Upper lobe of left lung (tissue), 6 donors: ENCODE results near the gene CSF1. TPM values are rescaled to one million over a fixed set of nuclear protein-coding genes. Genes with fewer than 3 reads are reported as not detected.

Experiments
- ATAC-seq, 2 donors: fragments of 200-7000 bp; cut with Tn5 transposase; one replicate each; pipeline ENCODE4 v1.9.1; 2022; ENCODE audit warnings: mild to moderate bottlenecking in 2 of 2, moderate library complexity in 2 of 2; ENCODE audit not compliant: low FRiP score in 2 of 2
- DNase-seq, 2 donors: peaks; one replicate each; pipeline ENCODE4 v3.0.0-alpha.2; 2019 to 2020
- H3K27ac ChIP-seq, 4 donors: fragments of 200-600 bp; sonication (generic); one replicate each; pipeline ENCODE4 v1.5.1; 2016 to 2019
- H3K27me3 ChIP-seq, 4 donors: fragments of 200-600 bp; sonication (generic); one replicate each; pipeline ENCODE4 v1.5.1; 2017 to 2019
- H3K36me3 ChIP-seq, 4 donors: fragments of 200-600 bp; sonication (generic); one replicate each; pipeline ENCODE4 v1.5.1; 2016 to 2019
- H3K4me1 ChIP-seq, 4 donors: fragments of 200-600 bp; sonication (generic); one replicate each; pipeline ENCODE4 v1.5.1; 2018 to 2019
- H3K4me3 ChIP-seq, 4 donors: fragments of 200-600 bp; sonication (generic); one replicate each; pipeline ENCODE4 v1.5.1; 2017 to 2019; ENCODE audit warnings: mild to moderate bottlenecking in 2 of 4, moderate library complexity in 1 of 4
- H3K9me3 ChIP-seq, 4 donors: fragments of 200-600 bp; sonication (generic); one replicate each; pipeline ENCODE4 v1.5.1; 2018 to 2019
- EP300 ChIP-seq, 4 donors: sonication (generic); formaldehyde crosslinking; IDR thresholded peaks; one replicate each; pipeline ENCODE4 v1.5.1; 2017; ENCODE audit warnings: antibody characterized with exemption in 4 of 4, control low read depth in 2 of 4
- POLR2A ChIP-seq, 4 donors: fragments of 450-650 bp; IDR thresholded peaks; one replicate each; pipeline ENCODE4 v1.5.1; 2016 to 2017; ENCODE audit warnings: antibody characterized with exemption in 4 of 4, mild to moderate bottlenecking in 2 of 4
- POLR2AphosphoS5 ChIP-seq, 2 donors: sonication (generic); formaldehyde crosslinking; IDR thresholded peaks; one replicate each; pipeline ENCODE4 v1.5.1; 2017; ENCODE audit warnings: antibody characterized with exemption in 2 of 2
- WGBS, 2 donors: methylation state at CpG; one replicate each; pipeline ENCODE4 v1.1.5; 2017 to 2018; 5-methylcytosine and 5-hydroxymethylcytosine counted together
- total RNA-seq, 6 donors: library from RNA; depleted of rRNA in 4 of 6; stranded (reverse); fragments of >200 nt in 4 of 6; gene quantifications; one replicate each; pipeline versions ENCODE4 v1.1.0 to v1.2.1, GENCODE V29; 2016 to 2021
- TF ChIP-seq, protein P1 (sequence below), 6 experiments: fragments of 450-650 bp in 4 of 6; fragments of 200-600 bp in 2 of 6; sonication (generic) in 2 of 6; IDR thresholded peaks; one replicate each; pipeline ENCODE4 v1.5.1; 2016 to 2019; ENCODE audit warnings: antibody characterized with exemption in 6 of 6
- donor health status: DM: no; HTN: no; CAD: no; lungs with moderate emphysema.
- donor health status: DM: no; HTN: yes; CAD: no; lungs with severe emphysema.

The CSF1 gene
- total RNA-seq, 6 donors from 2014 or later = 19.4 to 106 (median 36.5) TPM

- Histone ChIP-seq H3K4me1 (peaks cover 40 to 60% (median 47%) of the 10 kb centered on the region in 4 donors), H3K27ac (peak overlapping the region; percentile 89 to 92 (median 90)), H3K9me3 (no peaks in the 10 kb centered on the region), H3K36me3 (peaks cover 13 to 29% (median 24%) of the 10 kb centered on the region in 4 donors), H3K27me3 (no peaks in the 10 kb centered on the region), H3K4me3 (peak overlapping the region in 3 of 4 donors; percentile 60 to 92 (median 84))
- no peak for DNase-seq
- no peak for ATAC-seq
- no peak for TF ChIP-seq EP300 (IDR thresholded peaks at IDR 0.05)
- TF ChIP-seq POLR2AphosphoS5 (IDR thresholded peaks at IDR 0.05) = no peak
- no peak for TF ChIP-seq POLR2A (IDR thresholded peaks at IDR 0.05)
- TF ChIP-seq, protein P1, sequence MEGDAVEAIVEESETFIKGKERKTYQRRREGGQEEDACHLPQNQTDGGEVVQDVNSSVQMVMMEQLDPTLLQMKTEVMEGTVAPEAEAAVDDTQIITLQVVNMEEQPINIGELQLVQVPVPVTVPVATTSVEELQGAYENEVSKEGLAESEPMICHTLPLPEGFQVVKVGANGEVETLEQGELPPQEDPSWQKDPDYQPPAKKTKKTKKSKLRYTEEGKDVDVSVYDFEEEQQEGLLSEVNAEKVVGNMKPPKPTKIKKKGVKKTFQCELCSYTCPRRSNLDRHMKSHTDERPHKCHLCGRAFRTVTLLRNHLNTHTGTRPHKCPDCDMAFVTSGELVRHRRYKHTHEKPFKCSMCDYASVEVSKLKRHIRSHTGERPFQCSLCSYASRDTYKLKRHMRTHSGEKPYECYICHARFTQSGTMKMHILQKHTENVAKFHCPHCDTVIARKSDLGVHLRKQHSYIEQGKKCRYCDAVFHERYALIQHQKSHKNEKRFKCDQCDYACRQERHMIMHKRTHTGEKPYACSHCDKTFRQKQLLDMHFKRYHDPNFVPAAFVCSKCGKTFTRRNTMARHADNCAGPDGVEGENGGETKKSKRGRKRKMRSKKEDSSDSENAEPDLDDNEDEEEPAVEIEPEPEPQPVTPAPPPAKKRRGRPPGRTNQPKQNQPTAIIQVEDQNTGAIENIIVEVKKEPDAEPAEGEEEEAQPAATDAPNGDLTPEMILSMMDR (IDR thresholded peaks at IDR 0.05) = no peak
- 25 to 36% methylated on average over 1 of the region's 1 CpG for WGBS, 2 donors
These were observed 2.2 kb downstream of the CSF1 start for GRCh38 chr1:109912873-109913272.

- ATAC-seq (no peak), DNase-seq (no peak)
- Histone ChIP-seq H3K36me3 (peaks cover 14 to 34% (median 27%) of the 10 kb centered on the region in 4 donors), H3K4me3 (peak overlapping the region in 2 of 4 donors; percentile 84 to 92), H3K27me3 (no peaks in the 10 kb centered on the region), H3K4me1 (peaks cover 40 to 62% (median 49%) of the 10 kb centered on the region in 4 donors), H3K27ac (peak overlapping the region; percentile 89 to 92 (median 90)), H3K9me3 (no peaks in the 10 kb centered on the region)
- WGBS, 2 donors = 44 to 50% methylated on average over 1 of the region's 1 CpG
- no peak for TF ChIP-seq POLR2AphosphoS5 (IDR thresholded peaks at IDR 0.05)
- no peak for TF ChIP-seq POLR2A (IDR thresholded peaks at IDR 0.05)
- TF ChIP-seq EP300 (IDR thresholded peaks at IDR 0.05) = no peak
- TF ChIP-seq, protein P1 (IDR thresholded peaks at IDR 0.05) = no peak
These were observed 2.8 kb downstream of the CSF1 start for GRCh38 chr1:109913360-109913879.

- H3K27ac ChIP-seq = peak overlapping the region; percentile 38 to 92 (median 90)
- ATAC-seq (peak in 1 of 2 donors; percentile 30), DNase-seq (no peak)
- peaks cover 14 to 47% (median 35%) of the 10 kb centered on the region in 4 donors for H3K36me3 ChIP-seq
- H3K27me3 ChIP-seq = no peaks in the 10 kb centered on the region
- 74 to 87% methylated on average over 4 to 6 of the region's 6 CpGs for WGBS, 2 donors
- TF ChIP-seq EP300 (IDR thresholded peaks at IDR 0.05) (no peak), POLR2AphosphoS5 (IDR thresholded peaks at IDR 0.05) (no peak), POLR2A (IDR thresholded peaks at IDR 0.05) (no peak)
- TF ChIP-seq, protein P1 (IDR thresholded peaks at IDR 0.05) = no peak
- H3K4me1 ChIP-seq = peaks cover 31 to 57% (median 47%) of the 10 kb centered on the region in 4 donors
- no peaks in the 10 kb centered on the region for H3K9me3 ChIP-seq
- peak overlapping the region in 1 of 4 donors; percentile 0 for H3K4me3 ChIP-seq
These were observed 4.1 kb downstream of the CSF1 start for GRCh38 chr1:109914587-109915240.

- WGBS, 2 donors = 89 to 100% methylated on average over 9 of the region's 9 CpGs
These were observed 6.6 kb downstream of the CSF1 start for GRCh38 chr1:109917051-109917767.

More at GRCh38 chr1:109917051-109917767, 6.6 kb downstream of the CSF1 start:
- Histone ChIP-seq H3K4me1 (peaks cover 24 to 40% (median 36%) of the 10 kb centered on the region in 4 donors), H3K27ac (peak overlapping the region in 2 of 4 donors; percentile 13 to 91), H3K4me3 (no peak overlapping the region), H3K27me3 (no peaks in the 10 kb centered on the region), H3K36me3 (peaks cover 14 to 72% (median 59%) of the 10 kb centered on the region in 4 donors), H3K9me3 (no peaks in the 10 kb centered on the region)
- ATAC-seq = no peak
- TF ChIP-seq, protein P1 (IDR thresholded peaks at IDR 0.05) = no peak
- no peak for TF ChIP-seq POLR2A (IDR thresholded peaks at IDR 0.05)
- TF ChIP-seq EP300 (IDR thresholded peaks at IDR 0.05) = no peak
- TF ChIP-seq POLR2AphosphoS5 (IDR thresholded peaks at IDR 0.05) = no peak
- DNase-seq = no peak
